Measurements from ENCODE around the gene SNTB2. TPM values are rescaled to one million over a fixed set of nuclear protein-coding genes. Genes with fewer than 3 reads are reported as not detected.

SNTB2 gene
- total and polyA plus RNA-seq, 10 of the 15 experiments (the other 5 are each of a cell fraction or from before 2014, with no cell fraction given), result 1.2 to 15.7 (median 5.0) TPM

- CTCF ChIA-PET, result interaction anchor here (0.9 kb wide), 1 partner anchor 12 kb away, joined by 3 read pairs; no protein-coding TSS in a partner anchor
- no peaks in the 10 kb centered on the region for H3K9me3 ChIP-seq (replicated peaks; ENCODE audit: control insufficient read depth, insufficient read depth, low read length)
- no peak for TF ChIP-seq CEBPB (IDR thresholded peaks at IDR 0.05; ENCODE audit: borderline replicate concordance in 1 of 2, low read depth in 2 of 2, low read length in 2 of 2)
- TF ChIP-seq CBX3 (IDR thresholded peaks at IDR 0.05; ENCODE audit: borderline replicate concordance, low read depth), result no peak
- no peak for TF ChIP-seq RB1 (IDR thresholded peaks at IDR 0.05; ENCODE audit: borderline replicate concordance)
- TF ChIP-seq KAT2A (conservative IDR thresholded peaks at IDR 0.05; ENCODE audit: control insufficient read depth, low read depth, low read length), result no peak
- no peak for TF ChIP-seq PML (IDR thresholded peaks at IDR 0.05; ENCODE audit: low read length)
- TF ChIP-seq IKZF1 (conservative IDR thresholded peaks at IDR 0.05), result no peak
- TF ChIP-seq MEF2A (IDR thresholded peaks at IDR 0.05; ENCODE audit: insufficient read depth, low read depth, low read length), result no peak
- TF ChIP-seq, protein P1, sequence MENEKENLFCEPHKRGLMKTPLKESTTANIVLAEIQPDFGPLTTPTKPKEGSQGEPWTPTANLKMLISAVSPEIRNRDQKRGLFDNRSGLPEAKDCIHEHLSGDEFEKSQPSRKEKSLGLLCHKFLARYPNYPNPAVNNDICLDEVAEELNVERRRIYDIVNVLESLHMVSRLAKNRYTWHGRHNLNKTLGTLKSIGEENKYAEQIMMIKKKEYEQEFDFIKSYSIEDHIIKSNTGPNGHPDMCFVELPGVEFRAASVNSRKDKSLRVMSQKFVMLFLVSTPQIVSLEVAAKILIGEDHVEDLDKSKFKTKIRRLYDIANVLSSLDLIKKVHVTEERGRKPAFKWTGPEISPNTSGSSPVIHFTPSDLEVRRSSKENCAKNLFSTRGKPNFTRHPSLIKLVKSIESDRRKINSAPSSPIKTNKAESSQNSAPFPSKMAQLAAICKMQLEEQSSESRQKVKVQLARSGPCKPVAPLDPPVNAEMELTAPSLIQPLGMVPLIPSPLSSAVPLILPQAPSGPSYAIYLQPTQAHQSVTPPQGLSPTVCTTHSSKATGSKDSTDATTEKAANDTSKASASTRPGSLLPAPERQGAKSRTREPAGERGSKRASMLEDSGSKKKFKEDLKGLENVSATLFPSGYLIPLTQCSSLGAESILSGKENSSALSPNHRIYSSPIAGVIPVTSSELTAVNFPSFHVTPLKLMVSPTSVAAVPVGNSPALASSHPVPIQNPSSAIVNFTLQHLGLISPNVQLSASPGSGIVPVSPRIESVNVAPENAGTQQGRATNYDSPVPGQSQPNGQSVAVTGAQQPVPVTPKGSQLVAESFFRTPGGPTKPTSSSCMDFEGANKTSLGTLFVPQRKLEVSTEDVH (IDR thresholded peaks at IDR 0.05; ENCODE audit: low read depth, partially characterized antibody), result no peak
- TF ChIP-seq, protein P2, sequence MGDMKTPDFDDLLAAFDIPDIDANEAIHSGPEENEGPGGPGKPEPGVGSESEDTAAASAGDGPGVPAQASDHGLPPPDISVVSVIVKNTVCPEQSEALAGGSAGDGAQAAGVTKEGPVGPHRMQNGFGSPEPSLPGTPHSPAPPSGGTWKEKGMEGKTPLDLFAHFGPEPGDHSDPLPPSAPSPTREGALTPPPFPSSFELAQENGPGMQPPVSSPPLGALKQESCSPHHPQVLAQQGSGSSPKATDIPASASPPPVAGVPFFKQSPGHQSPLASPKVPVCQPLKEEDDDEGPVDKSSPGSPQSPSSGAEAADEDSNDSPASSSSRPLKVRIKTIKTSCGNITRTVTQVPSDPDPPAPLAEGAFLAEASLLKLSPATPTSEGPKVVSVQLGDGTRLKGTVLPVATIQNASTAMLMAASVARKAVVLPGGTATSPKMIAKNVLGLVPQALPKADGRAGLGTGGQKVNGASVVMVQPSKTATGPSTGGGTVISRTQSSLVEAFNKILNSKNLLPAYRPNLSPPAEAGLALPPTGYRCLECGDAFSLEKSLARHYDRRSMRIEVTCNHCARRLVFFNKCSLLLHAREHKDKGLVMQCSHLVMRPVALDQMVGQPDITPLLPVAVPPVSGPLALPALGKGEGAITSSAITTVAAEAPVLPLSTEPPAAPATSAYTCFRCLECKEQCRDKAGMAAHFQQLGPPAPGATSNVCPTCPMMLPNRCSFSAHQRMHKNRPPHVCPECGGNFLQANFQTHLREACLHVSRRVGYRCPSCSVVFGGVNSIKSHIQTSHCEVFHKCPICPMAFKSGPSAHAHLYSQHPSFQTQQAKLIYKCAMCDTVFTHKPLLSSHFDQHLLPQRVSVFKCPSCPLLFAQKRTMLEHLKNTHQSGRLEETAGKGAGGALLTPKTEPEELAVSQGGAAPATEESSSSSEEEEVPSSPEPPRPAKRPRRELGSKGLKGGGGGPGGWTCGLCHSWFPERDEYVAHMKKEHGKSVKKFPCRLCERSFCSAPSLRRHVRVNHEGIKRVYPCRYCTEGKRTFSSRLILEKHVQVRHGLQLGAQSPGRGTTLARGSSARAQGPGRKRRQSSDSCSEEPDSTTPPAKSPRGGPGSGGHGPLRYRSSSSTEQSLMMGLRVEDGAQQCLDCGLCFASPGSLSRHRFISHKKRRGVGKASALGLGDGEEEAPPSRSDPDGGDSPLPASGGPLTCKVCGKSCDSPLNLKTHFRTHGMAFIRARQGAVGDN (IDR thresholded peaks at IDR 0.05), result no peak
- TF ChIP-seq, protein P3, sequence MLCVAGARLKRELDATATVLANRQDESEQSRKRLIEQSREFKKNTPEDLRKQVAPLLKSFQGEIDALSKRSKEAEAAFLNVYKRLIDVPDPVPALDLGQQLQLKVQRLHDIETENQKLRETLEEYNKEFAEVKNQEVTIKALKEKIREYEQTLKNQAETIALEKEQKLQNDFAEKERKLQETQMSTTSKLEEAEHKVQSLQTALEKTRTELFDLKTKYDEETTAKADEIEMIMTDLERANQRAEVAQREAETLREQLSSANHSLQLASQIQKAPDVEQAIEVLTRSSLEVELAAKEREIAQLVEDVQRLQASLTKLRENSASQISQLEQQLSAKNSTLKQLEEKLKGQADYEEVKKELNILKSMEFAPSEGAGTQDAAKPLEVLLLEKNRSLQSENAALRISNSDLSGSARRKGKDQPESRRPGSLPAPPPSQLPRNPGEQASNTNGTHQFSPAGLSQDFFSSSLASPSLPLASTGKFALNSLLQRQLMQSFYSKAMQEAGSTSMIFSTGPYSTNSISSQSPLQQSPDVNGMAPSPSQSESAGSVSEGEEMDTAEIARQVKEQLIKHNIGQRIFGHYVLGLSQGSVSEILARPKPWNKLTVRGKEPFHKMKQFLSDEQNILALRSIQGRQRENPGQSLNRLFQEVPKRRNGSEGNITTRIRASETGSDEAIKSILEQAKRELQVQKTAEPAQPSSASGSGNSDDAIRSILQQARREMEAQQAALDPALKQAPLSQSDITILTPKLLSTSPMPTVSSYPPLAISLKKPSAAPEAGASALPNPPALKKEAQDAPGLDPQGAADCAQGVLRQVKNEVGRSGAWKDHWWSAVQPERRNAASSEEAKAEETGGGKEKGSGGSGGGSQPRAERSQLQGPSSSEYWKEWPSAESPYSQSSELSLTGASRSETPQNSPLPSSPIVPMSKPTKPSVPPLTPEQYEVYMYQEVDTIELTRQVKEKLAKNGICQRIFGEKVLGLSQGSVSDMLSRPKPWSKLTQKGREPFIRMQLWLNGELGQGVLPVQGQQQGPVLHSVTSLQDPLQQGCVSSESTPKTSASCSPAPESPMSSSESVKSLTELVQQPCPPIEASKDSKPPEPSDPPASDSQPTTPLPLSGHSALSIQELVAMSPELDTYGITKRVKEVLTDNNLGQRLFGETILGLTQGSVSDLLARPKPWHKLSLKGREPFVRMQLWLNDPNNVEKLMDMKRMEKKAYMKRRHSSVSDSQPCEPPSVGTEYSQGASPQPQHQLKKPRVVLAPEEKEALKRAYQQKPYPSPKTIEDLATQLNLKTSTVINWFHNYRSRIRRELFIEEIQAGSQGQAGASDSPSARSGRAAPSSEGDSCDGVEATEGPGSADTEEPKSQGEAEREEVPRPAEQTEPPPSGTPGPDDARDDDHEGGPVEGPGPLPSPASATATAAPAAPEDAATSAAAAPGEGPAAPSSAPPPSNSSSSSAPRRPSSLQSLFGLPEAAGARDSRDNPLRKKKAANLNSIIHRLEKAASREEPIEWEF (IDR thresholded peaks at IDR 0.05; ENCODE audit: insufficient replicate concordance, low read depth, low read length), result no peak
- TF ChIP-seq POLR2A (IDR thresholded peaks at IDR 0.05; ENCODE audit: low read depth, low read length), result no peak; the same call in 1 of the 2 replicates
Measured at GRCh38 chr16:69324013-69324531, 137.1 kb downstream of the SNTB2 start.

More at GRCh38 chr16:69324013-69324531, 137.1 kb downstream of the SNTB2 start:
- in situ Hi-C loops (cut with MboI), result no loop called here
- ATAC-seq (no peak), FAIRE-seq (no peak), DNase-seq (ENCODE audit: low read depth, low spot score) (no peak)
- Histone ChIP-seq H3K36me3 (ENCODE audit: control insufficient read depth in 2 of 2, insufficient read depth in 2 of 2, low read length in 1 of 2) (peaks cover 43 to 47% of the 10 kb centered on the region in 2 experiments), H3K27me3 (replicated peaks in 1 of 2; ENCODE audit: control insufficient read depth in 2 of 2, insufficient read depth in 2 of 2, low read length in 1 of 2) (no peaks in the 10 kb centered on the region), H3K4me3 (no peak overlapping the region), H3K27ac (ENCODE audit: control insufficient read depth, insufficient read depth) (no peak overlapping the region), H4K20me1 (ENCODE audit: control insufficient read depth, insufficient read depth) (peaks cover 7% of the 10 kb centered on the region; the same call in 1 of the 2 replicates), H3K9ac (ENCODE audit: control insufficient read depth, insufficient read depth, low read length) (no peak overlapping the region), H3K79me2 (ENCODE audit: control insufficient read depth, insufficient read depth, low read length) (peaks cover 44% of the 10 kb centered on the region), H3K4me1 (ENCODE audit: control insufficient read depth, insufficient read depth, low read length) (peaks cover 8% of the 10 kb centered on the region), H3K4me2 (ENCODE audit: control insufficient read depth, insufficient read depth) (no peak overlapping the region), H2AFZ (ENCODE audit: control insufficient read depth, low read depth, low read length) (no peak overlapping the region)
- intact Hi-C loops (cut with micrococcal nuclease; ENCODE audit: unreplicated experiment), result no loop called here
- 87% methylated on average over 8 of the region's 8 CpGs for WGBS (ENCODE audit: insufficient coverage, insufficient replicate concordance, low lambda C conversion rate, missing lambda C conversion rate)
- RAD21 ChIA-PET (ENCODE audit: unreplicated experiment), result interaction anchor here (0.6 kb wide), 1 partner anchor 1347 kb away, joined by 3 read pairs; no protein-coding TSS in a partner anchor
- BruUV-seq (replicated peaks), result no TSS peak
- POLR2A ChIA-PET, result interaction anchor here (0.6 to 0.7 kb wide), 3 partner anchors 13 to 148 kb away, joined by 4 to 6 read pairs (median 5); no protein-coding TSS in a partner anchor
- SMC1A ChIA-PET (ENCODE audit: uncharacterized antibody, unreplicated experiment), result interaction anchor here (1.0 kb wide), 1 partner anchor 101 kb away, joined by 3 read pairs; no protein-coding TSS in a partner anchor
